ENCODE measurements around the gene PDIA3.

DNA sequence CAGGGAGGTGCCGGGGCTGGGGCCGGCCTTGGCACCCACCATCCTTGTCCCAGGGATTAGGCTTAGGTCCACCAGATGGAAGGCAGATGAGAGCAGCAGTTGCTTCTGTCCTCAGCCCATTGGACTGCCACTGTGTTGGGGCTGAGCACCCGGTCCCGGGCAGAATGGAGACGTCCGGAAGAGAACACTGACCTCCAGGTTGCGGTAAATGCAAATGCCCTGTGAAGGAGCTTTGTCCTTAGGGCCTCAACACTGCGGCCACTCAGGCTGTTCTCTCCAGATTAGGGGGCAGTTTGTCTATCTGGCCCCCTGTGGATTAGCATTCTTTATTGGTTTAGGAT is 53.7 kb downstream of the PDIA3 start, which contains the start of gene SERINC4:
- TF ChIP-seq, protein P1, sequence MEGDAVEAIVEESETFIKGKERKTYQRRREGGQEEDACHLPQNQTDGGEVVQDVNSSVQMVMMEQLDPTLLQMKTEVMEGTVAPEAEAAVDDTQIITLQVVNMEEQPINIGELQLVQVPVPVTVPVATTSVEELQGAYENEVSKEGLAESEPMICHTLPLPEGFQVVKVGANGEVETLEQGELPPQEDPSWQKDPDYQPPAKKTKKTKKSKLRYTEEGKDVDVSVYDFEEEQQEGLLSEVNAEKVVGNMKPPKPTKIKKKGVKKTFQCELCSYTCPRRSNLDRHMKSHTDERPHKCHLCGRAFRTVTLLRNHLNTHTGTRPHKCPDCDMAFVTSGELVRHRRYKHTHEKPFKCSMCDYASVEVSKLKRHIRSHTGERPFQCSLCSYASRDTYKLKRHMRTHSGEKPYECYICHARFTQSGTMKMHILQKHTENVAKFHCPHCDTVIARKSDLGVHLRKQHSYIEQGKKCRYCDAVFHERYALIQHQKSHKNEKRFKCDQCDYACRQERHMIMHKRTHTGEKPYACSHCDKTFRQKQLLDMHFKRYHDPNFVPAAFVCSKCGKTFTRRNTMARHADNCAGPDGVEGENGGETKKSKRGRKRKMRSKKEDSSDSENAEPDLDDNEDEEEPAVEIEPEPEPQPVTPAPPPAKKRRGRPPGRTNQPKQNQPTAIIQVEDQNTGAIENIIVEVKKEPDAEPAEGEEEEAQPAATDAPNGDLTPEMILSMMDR (IDR thresholded peaks at IDR 0.05; ENCODE audit: borderline replicate concordance, extremely low read depth, low read length, poor library complexity, severe bottlenecking) = no peak
- TF ChIP-seq EZH2 (IDR thresholded peaks at IDR 0.05; ENCODE audit: borderline replicate concordance, low read depth, low read length, severe bottlenecking) = no peak

Data from DND-41 (cell line).